M059J (cell line): ENCODE data around the gene TESK2. TPM values are rescaled to one million over a fixed set of nuclear protein-coding genes. Genes with fewer than 3 reads are reported as not detected.
A peak's percentile ranks its signal among the peaks of the same experiment; 100 is the strongest.

Source experiments
- DNase-seq: peaks from one replicate; pipeline ENCODE4 v3.0.0-alpha.2; 2012; ENCODE audit warnings: low read depth
- total RNA-seq: library from RNA; depleted of rRNA; stranded (reverse); fragments of >200 nt; shearing (Covaris generic); gene quantifications from 2 replicates; pipeline ENCODE4 v1.2.3, GENCODE V29; 2014

TESK2 gene
- total RNA-seq, 1 experiment from 2014 or later: 3.4 TPM

- peak; percentile 34 for DNase-seq
Measured at GRCh38 chr1:45375104-45376090, 115.6 kb downstream of the TESK2 start.

GRCh38 chr1:45373573-45373972 is 117.4 kb downstream of the TESK2 start:
- DNase-seq: no peak

GRCh38 chr1:45370575-45370974 is 120.4 kb downstream of the TESK2 start:
- no peak for DNase-seq

GRCh38 chr1:45365051-45365450 is 125.9 kb downstream of the TESK2 start:
- no peak for DNase-seq

- no peak for DNase-seq
Measured at GRCh38 chr1:45364294-45364693, 126.7 kb downstream of the TESK2 start.

GRCh38 chr1:45360981-45361380 is 130.0 kb downstream of the TESK2 start:
- DNase-seq: peak; percentile 52

GRCh38 chr1:45359882-45360513 is 131.0 kb downstream of the TESK2 start:
- peak; percentile 62 for DNase-seq

- DNase-seq: peak; percentile 40
Measured at GRCh38 chr1:45356186-45356585, 134.8 kb downstream of the TESK2 start.

- no peak for DNase-seq
Measured at GRCh38 chr1:45355683-45356082, 135.3 kb downstream of the TESK2 start.

- DNase-seq: no peak
Measured at GRCh38 chr1:45354838-45355237, 136.1 kb downstream of the TESK2 start.

- DNase-seq: no peak
Measured at GRCh38 chr1:45353685-45354084, 137.3 kb downstream of the TESK2 start.

- no peak for DNase-seq
Measured at GRCh38 chr1:45351508-45351907, 139.5 kb downstream of the TESK2 start.

- peak; percentile 13 for DNase-seq
Measured at GRCh38 chr1:45348966-45349677, 141.8 kb downstream of the TESK2 start.

- DNase-seq: peak; percentile 31
Measured at GRCh38 chr1:45348609-45348965, 142.4 kb downstream of the TESK2 start.

- peak; percentile 62 for DNase-seq
Measured at GRCh38 chr1:45348020-45348419, 142.9 kb downstream of the TESK2 start.

GRCh38 chr1:45346473-45346872 is 144.5 kb downstream of the TESK2 start:
- DNase-seq: no peak

- no peak for DNase-seq
Measured at GRCh38 chr1:45345014-45345413, 145.9 kb downstream of the TESK2 start.

- DNase-seq: no peak
Measured at GRCh38 chr1:45344499-45344898, 146.5 kb downstream of the TESK2 start.

- DNase-seq: peak; percentile 30
Measured at GRCh38 chr1:45340816-45341466, 150.0 kb downstream of the TESK2 start.

GRCh38 chr1:45339789-45340558 is 151.0 kb downstream of the TESK2 start, which contains the start of the genes MUTYH and TOE1:
Gene MUTYH, minus strand, starts transcription at chr1:45340440. Its CDS starts 5,935 bp downstream, at chr1:45334505.
Gene TOE1, plus strand, starts transcription at chr1:45340170. Its CDS starts 83 bp downstream, at chr1:45340253.
- DNase-seq: peak; percentile 94
